ENCODE measurements around the gene ADGRD1.

DNA sequence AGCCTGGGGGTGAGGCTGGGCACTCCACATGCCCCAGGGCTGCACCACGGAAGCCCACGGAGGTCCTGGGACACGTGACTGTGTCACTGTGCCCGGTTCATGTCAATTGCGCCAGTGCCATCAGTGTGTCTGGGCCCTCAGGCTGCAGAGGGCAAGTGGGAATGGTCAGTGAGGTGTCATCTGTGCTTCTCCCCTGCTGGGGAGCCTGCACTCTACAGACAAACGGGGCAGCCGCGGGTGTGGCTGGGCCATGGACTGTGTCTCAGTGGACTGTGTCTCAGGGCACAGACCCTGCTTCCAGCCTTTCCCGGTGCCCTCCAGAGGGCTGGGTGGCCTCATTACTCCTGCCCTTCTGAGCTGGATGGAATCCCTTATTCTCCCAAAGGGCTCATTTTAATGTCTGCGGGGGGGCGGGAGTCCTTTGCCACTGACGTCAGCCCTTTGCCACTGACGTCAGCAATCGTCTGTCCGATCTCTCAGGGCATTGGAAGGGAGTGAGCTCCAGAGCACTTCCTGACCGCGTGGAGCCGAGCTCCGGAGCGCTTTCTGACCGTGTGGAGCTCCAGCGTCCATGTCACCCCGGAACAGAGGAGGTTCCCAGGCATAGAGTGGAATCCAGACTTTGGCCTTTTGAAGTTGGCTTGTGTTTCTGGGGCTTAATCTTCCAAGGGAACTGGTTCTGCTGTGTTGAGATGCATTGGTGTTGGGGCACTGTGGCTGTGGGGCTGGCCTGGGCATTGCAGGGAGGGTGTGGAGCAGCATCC is 72.4 kb downstream of the ADGRD1 start:
- no peak for TF ChIP-seq TAF1 (IDR thresholded peaks at IDR 0.05; ENCODE audit: low read depth)
- no peak for TF ChIP-seq RAD21 (IDR thresholded peaks at IDR 0.05; ENCODE audit: low read depth)
- TF ChIP-seq, protein P1, sequence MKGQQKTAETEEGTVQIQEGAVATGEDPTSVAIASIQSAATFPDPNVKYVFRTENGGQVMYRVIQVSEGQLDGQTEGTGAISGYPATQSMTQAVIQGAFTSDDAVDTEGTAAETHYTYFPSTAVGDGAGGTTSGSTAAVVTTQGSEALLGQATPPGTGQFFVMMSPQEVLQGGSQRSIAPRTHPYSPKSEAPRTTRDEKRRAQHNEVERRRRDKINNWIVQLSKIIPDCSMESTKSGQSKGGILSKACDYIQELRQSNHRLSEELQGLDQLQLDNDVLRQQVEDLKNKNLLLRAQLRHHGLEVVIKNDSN (IDR thresholded peaks at IDR 0.05), result no peak
- TF ChIP-seq, protein P2, sequence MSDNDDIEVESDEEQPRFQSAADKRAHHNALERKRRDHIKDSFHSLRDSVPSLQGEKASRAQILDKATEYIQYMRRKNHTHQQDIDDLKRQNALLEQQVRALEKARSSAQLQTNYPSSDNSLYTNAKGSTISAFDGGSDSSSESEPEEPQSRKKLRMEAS (IDR thresholded peaks at IDR 0.05), result no peak
- TF ChIP-seq CREB1 (IDR thresholded peaks at IDR 0.05; ENCODE audit: low read depth), result no peak
- no peak for TF ChIP-seq YY1 (IDR thresholded peaks at IDR 0.05; ENCODE audit: low read depth)
- no peak for TF ChIP-seq FOXM1 (IDR thresholded peaks at IDR 0.05; ENCODE audit: borderline replicate concordance, low read depth)
- TF ChIP-seq, protein P3, sequence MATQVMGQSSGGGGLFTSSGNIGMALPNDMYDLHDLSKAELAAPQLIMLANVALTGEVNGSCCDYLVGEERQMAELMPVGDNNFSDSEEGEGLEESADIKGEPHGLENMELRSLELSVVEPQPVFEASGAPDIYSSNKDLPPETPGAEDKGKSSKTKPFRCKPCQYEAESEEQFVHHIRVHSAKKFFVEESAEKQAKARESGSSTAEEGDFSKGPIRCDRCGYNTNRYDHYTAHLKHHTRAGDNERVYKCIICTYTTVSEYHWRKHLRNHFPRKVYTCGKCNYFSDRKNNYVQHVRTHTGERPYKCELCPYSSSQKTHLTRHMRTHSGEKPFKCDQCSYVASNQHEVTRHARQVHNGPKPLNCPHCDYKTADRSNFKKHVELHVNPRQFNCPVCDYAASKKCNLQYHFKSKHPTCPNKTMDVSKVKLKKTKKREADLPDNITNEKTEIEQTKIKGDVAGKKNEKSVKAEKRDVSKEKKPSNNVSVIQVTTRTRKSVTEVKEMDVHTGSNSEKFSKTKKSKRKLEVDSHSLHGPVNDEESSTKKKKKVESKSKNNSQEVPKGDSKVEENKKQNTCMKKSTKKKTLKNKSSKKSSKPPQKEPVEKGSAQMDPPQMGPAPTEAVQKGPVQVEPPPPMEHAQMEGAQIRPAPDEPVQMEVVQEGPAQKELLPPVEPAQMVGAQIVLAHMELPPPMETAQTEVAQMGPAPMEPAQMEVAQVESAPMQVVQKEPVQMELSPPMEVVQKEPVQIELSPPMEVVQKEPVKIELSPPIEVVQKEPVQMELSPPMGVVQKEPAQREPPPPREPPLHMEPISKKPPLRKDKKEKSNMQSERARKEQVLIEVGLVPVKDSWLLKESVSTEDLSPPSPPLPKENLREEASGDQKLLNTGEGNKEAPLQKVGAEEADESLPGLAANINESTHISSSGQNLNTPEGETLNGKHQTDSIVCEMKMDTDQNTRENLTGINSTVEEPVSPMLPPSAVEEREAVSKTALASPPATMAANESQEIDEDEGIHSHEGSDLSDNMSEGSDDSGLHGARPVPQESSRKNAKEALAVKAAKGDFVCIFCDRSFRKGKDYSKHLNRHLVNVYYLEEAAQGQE (IDR thresholded peaks at IDR 0.05; ENCODE audit: low read depth), result no peak
- no peak for TF ChIP-seq EP300 (IDR thresholded peaks at IDR 0.05; ENCODE audit: borderline replicate concordance)
- TF ChIP-seq NFIC (IDR thresholded peaks at IDR 0.05), result no peak
